Spinal cord (tissue), 10 donors: ENCODE measurements around the gene C4orf50. TPM values are rescaled to one million over a fixed set of nuclear protein-coding genes. Genes with fewer than 3 reads are reported as not detected.

ENCODE experiments used
- DNase-seq, 6 donors: peaks; one replicate each; pipeline versions ENCODE4 v3.0.0 to v3.0.0-alpha.2; 2013 to 2015; ENCODE audit warnings: low spot score in 6 of 6, low read depth in 4 of 6
- H3K27ac ChIP-seq: one replicate; pipeline ENCODE4 v1.5.1; 2013; ENCODE audit warnings: low read depth, low read length, control low read depth
- H3K27me3 ChIP-seq: one replicate; pipeline ENCODE4 v1.6.1; 2013; ENCODE audit warnings: low read length; ENCODE audit not compliant: control insufficient read depth, insufficient read depth
- H3K36me3 ChIP-seq: one replicate; pipeline ENCODE4 v1.6.1; 2013; ENCODE audit warnings: low read length; ENCODE audit not compliant: control insufficient read depth, insufficient read depth
- H3K4me1 ChIP-seq: one replicate; pipeline ENCODE4 v1.6.1; 2013; ENCODE audit warnings: low read length; ENCODE audit not compliant: control insufficient read depth, insufficient read depth
- H3K4me3 ChIP-seq: one replicate; pipeline ENCODE4 v1.5.1; 2013; ENCODE audit warnings: low read depth, low read length, control low read depth
- H3K9me3 ChIP-seq: one replicate; pipeline ENCODE4 v1.6.1; 2013; ENCODE audit warnings: low read length; ENCODE audit not compliant: control insufficient read depth, insufficient read depth
- WGBS: methylation state at CpG from one replicate; pipeline ENCODE4 v1.1.5; 2013; ENCODE audit warnings: missing lambda C conversion rate; ENCODE audit not compliant: insufficient coverage; 5-methylcytosine and 5-hydroxymethylcytosine counted together
- polyA plus RNA-seq, 2 donors: library from polyadenylated mRNA; unstranded; fragments of 120-200 nt; gene quantifications; one replicate each; pipeline ENCODE4 v1.2.1, GENCODE V29; 2013; ENCODE audit not compliant: insufficient read length in 2 of 2
- total RNA-seq, 2 donors: library from RNA; depleted of rRNA in 1 of 2; stranded (reverse); fragments of 120-200 nt in 1 of 2; fragments of >200 nt in 1 of 2; gene quantifications; one replicate each; pipeline versions ENCODE4 v1.2.3 to v1.2.4, GENCODE V29; 2013 to 2014
- donor health status: healthy.

Gene C4orf50
- total and polyA plus RNA-seq, 4 donors: 1.9 to 6.4 (median 2.7) TPM

DNA sequence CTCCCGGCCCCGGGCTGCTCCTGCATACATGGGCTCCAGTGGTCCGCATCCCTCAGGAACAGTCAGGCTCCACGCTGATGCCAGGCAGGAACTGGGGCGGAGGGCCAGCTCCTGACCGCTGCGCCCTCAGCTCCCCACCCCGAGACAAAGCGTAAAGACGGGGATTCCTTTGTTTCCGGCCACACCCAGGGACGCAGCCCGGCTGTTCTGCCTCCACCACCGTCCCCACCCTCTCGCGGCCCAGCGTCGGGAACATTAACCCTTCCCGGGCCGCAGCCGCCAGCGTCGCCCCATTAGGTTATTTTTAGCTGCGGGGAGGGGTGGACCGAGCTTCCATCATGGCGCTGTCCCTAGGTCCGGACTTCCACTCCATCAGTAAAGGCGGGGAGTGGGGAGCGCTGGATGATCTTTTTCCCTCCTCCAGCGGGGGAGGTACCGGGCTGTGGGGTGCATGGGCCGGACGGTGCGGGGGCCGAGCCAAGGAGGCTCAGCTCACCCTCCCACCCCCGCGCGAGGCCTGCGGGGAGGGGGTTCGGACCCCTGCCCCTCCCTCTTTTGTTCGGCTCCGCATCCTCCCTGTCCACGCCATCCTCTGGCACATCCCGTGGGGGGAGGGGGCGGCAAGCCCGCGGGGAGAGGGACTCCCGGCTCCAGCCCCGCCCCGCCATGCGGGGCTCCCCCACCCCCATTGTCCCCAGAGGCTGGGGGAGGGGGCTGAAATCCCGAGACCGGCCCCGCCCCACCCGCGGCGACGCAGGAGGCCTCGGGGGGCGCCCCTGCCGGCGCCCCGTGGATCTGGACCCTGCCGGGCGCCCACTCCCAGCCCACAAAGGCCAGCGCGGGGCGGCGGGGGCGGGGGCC is 130.6 kb downstream of the C4orf50 start:
- Histone ChIP-seq H3K9me3 (no peaks in the 10 kb centered on the region), H3K27me3 (peaks cover 17% of the 10 kb centered on the region), H3K36me3 (peaks cover 7% of the 10 kb centered on the region), H3K4me3 (peak overlapping the region; percentile 68), H3K27ac (peak overlapping the region; percentile 33), H3K4me1 (peaks cover 63% of the 10 kb centered on the region)
- peak in 2 of 6 donors; percentile 89 to 90 for DNase-seq
- under 1% methylated on average over 47 of the region's 70 CpGs for WGBS

DNA sequence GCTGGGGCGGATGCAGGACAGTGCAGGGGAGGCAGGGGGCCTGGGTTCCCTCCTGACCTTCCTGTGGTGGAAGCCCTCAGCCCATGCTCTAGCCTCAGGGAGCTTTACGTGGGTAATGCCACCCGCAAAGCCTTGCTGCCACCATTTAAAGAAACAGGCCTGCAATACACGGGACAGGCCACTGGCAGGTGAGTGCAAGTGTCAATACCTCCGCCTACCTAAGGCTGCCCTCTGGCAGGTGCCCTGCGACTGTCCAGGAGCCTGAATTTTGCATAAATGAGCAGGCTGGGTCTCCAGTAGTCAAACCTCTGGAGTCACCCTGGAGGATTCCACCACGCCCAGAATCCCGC is 131.2 kb downstream of the C4orf50 start:
- Histone ChIP-seq H3K36me3 (peaks cover 7% of the 10 kb centered on the region), H3K27me3 (peaks cover 14% of the 10 kb centered on the region), H3K4me1 (peaks cover 60% of the 10 kb centered on the region), H3K27ac (peak overlapping the region; percentile 33), H3K4me3 (peak overlapping the region; percentile 68), H3K9me3 (no peaks in the 10 kb centered on the region)
- DNase-seq: no peak
- 13% methylated on average over 8 of the region's 8 CpGs for WGBS

DNA sequence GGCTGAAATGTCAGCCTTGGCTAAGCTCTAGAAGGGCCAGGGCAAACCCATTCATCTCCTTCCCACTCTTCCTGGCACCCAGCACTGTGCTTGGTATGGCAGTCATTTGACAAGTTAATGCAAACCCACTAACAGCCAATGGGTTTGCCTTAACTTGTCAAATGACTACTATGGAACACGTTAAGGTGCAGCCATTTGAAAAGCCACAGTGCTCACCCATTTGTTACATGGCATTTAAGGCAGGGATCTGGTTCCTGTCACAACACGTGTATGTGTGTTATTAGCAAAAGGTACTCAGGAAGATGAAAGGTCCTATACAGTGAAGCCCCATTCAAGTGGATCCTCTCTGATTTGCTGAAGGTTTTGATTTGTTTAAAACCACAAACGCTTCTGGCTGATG is 132.5 kb downstream of the C4orf50 start:
- H3K4me3 ChIP-seq: no peak overlapping the region
- H3K4me1 ChIP-seq: peaks cover 48% of the 10 kb centered on the region
- H3K9me3 ChIP-seq: no peaks in the 10 kb centered on the region
- peaks cover 7% of the 10 kb centered on the region for H3K36me3 ChIP-seq
- peaks cover 2% of the 10 kb centered on the region for H3K27me3 ChIP-seq
- peak in 1 of 6 donors; percentile 29 for DNase-seq
- no peak overlapping the region for H3K27ac ChIP-seq
- WGBS: 56% methylated on average over 2 of the region's 3 CpGs

DNA sequence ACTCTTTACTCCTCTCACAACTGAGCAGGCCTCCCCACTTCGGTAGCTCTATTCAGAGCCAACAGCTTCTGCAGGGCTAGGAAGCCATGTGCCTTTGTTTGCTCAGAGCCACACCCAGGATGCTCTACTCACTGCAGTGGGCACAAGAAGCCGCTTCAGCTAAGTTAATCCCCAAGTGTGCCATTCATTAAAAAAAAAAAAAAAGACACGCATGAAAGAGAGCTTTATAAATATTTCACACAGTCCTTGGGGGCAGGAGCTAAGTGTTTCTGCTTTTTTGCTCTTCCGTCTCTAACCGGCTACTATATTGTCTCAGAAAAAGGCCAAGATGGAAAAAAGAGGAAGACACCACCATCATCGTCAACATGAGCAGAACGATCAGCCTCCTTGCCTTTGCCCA is 133.4 kb downstream of the C4orf50 start:
- DNase-seq: peak in 2 of 6 donors; percentile 25 to 69
- Histone ChIP-seq H3K27me3 (no peaks in the 10 kb centered on the region), H3K4me3 (no peak overlapping the region)

DNA sequence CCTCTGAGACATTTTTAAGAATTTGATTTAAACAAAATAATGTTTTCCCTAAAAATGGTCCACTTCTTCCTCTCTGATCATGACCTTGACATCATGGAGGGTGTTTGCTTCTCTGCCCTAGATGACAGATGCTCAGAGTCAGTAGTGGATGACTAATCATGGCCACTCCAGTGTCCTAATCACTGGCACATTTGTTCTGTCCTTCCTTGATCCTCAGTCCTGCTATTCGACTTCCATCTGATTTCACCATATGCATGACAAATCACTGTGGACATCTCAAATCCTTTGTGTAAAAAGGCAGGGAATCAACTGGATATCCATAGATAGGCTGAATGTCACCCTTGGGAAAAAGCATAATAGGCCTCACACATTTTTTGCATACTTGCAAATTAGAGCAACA is 134.3 kb downstream of the C4orf50 start:
- peak in 1 of 6 donors; percentile 43 for DNase-seq
- Histone ChIP-seq H3K36me3 (peaks cover 9% of the 10 kb centered on the region), H3K27me3 (no peaks in the 10 kb centered on the region), H3K4me1 (peaks cover 32% of the 10 kb centered on the region), H3K27ac (no peak overlapping the region), H3K9me3 (no peaks in the 10 kb centered on the region), H3K4me3 (no peak overlapping the region)
- WGBS: no CpG with 5 or more reads among the region's 1 CpG

More for the DNA sequence above, 133.4 kb downstream of the C4orf50 start:
- Histone ChIP-seq H3K4me1 (peaks cover 38% of the 10 kb centered on the region), H3K27ac (no peak overlapping the region), H3K9me3 (no peaks in the 10 kb centered on the region), H3K36me3 (peaks cover 7% of the 10 kb centered on the region)
- 40% methylated on average over 5 of the region's 7 CpGs for WGBS

DNA sequence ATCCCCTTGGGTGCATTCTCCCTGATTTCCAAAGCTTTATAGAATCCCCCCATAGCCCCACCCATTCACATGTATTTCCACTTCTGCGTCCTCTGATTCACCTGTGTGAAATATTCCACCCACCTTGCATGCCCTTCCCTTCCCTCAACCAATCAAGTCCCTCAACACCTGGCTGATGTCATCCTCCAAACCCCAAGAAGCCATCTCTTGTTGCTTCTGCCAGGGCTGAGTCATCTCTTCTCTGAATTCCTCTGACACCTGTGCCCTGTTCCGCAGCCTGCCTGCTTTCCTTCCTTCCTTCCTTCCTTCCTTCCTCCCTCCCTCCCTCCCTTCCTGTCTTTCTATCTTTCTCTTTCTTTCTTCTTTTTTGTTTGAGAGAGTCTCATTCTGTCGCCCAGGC is 135.3 kb downstream of the C4orf50 start:
- Histone ChIP-seq H3K27me3 (no peaks in the 10 kb centered on the region), H3K4me1 (peaks cover 28% of the 10 kb centered on the region), H3K36me3 (peaks cover 10% of the 10 kb centered on the region), H3K27ac (no peak overlapping the region), H3K4me3 (no peak overlapping the region), H3K9me3 (no peaks in the 10 kb centered on the region)
- DNase-seq: no peak
- WGBS: 66% methylated on average over 3 of the region's 3 CpGs

DNA sequence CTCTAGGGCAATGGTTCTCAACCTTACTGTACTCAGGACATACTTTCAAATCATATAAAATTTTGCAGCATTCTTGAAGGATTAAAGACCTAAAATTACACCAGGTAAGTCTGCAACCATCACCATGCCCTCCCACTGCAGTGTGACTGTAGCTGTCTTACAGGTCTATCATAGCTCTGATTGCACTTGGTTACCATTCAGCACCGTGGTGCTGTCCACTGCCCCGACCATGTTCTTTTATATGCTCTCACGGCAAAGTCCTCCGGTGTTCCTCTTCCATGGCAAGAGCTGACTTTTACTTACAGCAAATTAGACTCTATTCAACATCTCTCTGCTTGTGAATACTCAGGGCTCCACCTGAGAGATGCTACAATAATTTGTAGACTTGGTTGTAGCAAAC is 136.9 kb downstream of the C4orf50 start:
- WGBS: no CpG with 5 or more reads among the region's 4 CpGs
- H3K4me3 ChIP-seq: no peak overlapping the region
- H3K4me1 ChIP-seq: peaks cover 24% of the 10 kb centered on the region

DNA sequence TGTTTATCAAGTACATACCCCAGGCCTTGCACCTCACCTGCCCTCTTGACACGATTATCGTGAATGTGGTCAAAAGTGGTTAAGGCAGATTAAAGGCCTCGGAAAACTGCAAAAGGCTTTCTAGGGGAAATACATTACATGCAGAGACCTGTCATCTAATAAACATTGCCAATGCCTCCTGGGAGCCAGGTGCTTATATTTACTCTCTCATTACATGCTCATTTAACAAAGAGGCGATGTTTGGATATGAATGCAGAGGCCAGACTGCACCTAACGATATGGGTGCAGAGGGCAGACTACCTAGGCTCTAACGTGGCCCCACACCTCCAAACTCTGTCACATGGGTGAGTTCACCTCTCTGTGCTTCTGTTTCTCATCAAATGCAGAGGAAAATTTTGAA is 139.9 kb downstream of the C4orf50 start:
- Histone ChIP-seq H3K4me1 (peaks cover 23% of the 10 kb centered on the region), H3K27me3 (no peaks in the 10 kb centered on the region), H3K4me3 (no peak overlapping the region), H3K9me3 (no peaks in the 10 kb centered on the region), H3K36me3 (peaks cover 3% of the 10 kb centered on the region), H3K27ac (no peak overlapping the region)
- 81% methylated on average over 3 of the region's 6 CpGs for WGBS
- no peak for DNase-seq

More for the DNA sequence above, 136.9 kb downstream of the C4orf50 start:
- Histone ChIP-seq H3K27ac (no peak overlapping the region), H3K36me3 (peaks cover 5% of the 10 kb centered on the region), H3K27me3 (no peaks in the 10 kb centered on the region), H3K9me3 (no peaks in the 10 kb centered on the region)
- DNase-seq: no peak

DNA sequence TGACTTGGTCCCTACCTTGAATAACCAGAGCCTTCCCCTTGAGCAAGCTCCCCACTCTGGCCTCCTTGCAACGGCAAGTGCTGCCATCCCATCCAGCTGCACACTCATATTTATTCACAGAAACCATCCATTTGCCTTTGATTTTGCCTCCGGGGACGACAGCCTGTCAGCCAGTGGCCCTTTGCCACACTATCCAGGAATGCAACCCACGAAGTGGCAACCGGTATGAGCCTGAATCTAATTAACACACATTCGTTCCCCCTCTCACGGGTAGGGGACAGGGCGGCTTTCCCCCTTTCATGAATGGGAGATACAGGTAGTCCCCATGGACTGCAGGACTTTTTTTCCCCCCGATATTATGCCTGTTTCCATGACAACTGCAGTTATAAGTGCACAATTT is 140.8 kb downstream of the C4orf50 start:
- peak in 1 of 6 donors; percentile 18 for DNase-seq
- H3K4me1 ChIP-seq: peaks cover 23% of the 10 kb centered on the region
- H3K36me3 ChIP-seq: peaks cover 3% of the 10 kb centered on the region
- WGBS: 59% methylated on average over 9 of the region's 9 CpGs
- H3K27ac ChIP-seq: no peak overlapping the region
- H3K9me3 ChIP-seq: no peaks in the 10 kb centered on the region
- no peaks in the 10 kb centered on the region for H3K27me3 ChIP-seq
- no peak overlapping the region for H3K4me3 ChIP-seq
